Measurements from ENCODE around the gene FOLR3.

GRCh38 chr11:72112143-72112977 is 23.2 kb upstream of the FOLR3 start, which contains the start of gene ANAPC15:
- TF ChIP-seq CTCF (IDR thresholded peaks at IDR 0.05) (no peak), POLR2A (IDR thresholded peaks at IDR 0.05) (peak; percentile 30 to 87)
